Calu3 (cell line): ENCODE results near the gene PGC. TPM values are rescaled to one million over a fixed set of nuclear protein-coding genes. Genes with fewer than 3 reads are reported as not detected.

Experiments used
- BruUV-seq: library from RNA; stranded (reverse); fragments of 400-500 nt; replicated peaks from 2 replicates; lab custom pipeline; 2021; lab: Mats Ljungman, UMichigan
- CTCF ChIA-PET: fragments of 300-600 bp; sonication (Branson Sonifier 250); formaldehyde crosslinking; loops from one replicate; lab custom pipeline; 2022; ENCODE audit warnings: antibody characterized with exemption; lab: Charles Lee
- DNase-seq: peaks from one replicate; pipeline ENCODE4 v3.0.0; 2022
- H3K27ac Mint-ChIP-seq: one replicate; pipeline ENCODE4 v1.8.0; 2022; ENCODE audit warnings: mixed read lengths; ENCODE audit not compliant: unreplicated experiment
- H3K27me3 Mint-ChIP-seq: one replicate; pipeline ENCODE4 v1.8.0; 2022; ENCODE audit warnings: mixed read lengths; ENCODE audit not compliant: unreplicated experiment
- H3K36me3 Mint-ChIP-seq: one replicate; pipeline ENCODE4 v1.8.0; 2022; ENCODE audit warnings: mild to moderate bottlenecking, moderate library complexity, mixed read lengths; ENCODE audit not compliant: insufficient read depth, unreplicated experiment
- H3K4me1 Mint-ChIP-seq: one replicate; pipeline ENCODE4 v1.8.0; 2022; ENCODE audit warnings: mild to moderate bottlenecking, low read depth, mixed read lengths; ENCODE audit not compliant: unreplicated experiment
- H3K4me3 Mint-ChIP-seq: one replicate; pipeline ENCODE4 v1.8.0; 2022; ENCODE audit warnings: mild to moderate bottlenecking, low read depth, moderate library complexity, mixed read lengths; ENCODE audit not compliant: unreplicated experiment
- H3K9me3 Mint-ChIP-seq: one replicate; pipeline ENCODE4 v1.8.0; 2022; ENCODE audit warnings: low read depth, mixed read lengths; ENCODE audit not compliant: unreplicated experiment
- intact Hi-C: fragments of 100-400 bp; cut with micrococcal nuclease; formaldehyde crosslinking; loops from one replicate; pipeline ENCODE4 v1.10.0; 2022; ENCODE audit not compliant: unreplicated experiment
- total RNA-seq: library from RNA; stranded (reverse); gene quantifications from 2 replicates; pipeline ENCODE4 v1.2.3, GENCODE V29; 2022
- TF ChIP-seq, protein P1 (sequence below): fragments of 200-600 bp; IDR thresholded peaks from one replicate; pipeline ENCODE4 v1.8.0; 2022; ENCODE audit warnings: antibody characterized with exemption; ENCODE audit not compliant: unreplicated experiment

PGC gene
- total RNA-seq, 1 experiment from 2014 or later, result not detected

DNA sequence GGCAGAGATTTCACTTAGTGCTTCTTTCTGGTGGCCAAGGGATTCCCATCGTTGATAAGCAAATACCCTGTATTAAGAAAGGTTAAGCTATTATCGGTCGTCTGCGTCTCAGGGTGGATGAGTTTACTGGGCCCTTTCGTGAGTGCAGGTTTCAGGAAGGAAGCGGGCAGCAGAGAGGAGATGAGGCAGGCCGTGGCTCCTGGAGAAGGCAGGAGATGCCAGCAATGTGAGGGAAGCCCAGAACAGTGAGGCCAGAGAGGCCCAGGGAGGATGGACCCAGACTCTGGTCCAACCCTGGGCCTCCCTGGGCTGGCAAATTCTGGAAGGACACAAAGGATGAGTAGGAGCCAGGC, 23.0 kb downstream of the PGC start:
- Mint-ChIP-seq H3K27ac (no peak overlapping the region), H3K9me3 (no peaks in the 10 kb centered on the region), H3K36me3 (peaks cover 5% of the 10 kb centered on the region), H3K4me3 (no peak overlapping the region), H3K27me3 (no peaks in the 10 kb centered on the region), H3K4me1 (peaks cover 14% of the 10 kb centered on the region)
- TF ChIP-seq, protein P1, sequence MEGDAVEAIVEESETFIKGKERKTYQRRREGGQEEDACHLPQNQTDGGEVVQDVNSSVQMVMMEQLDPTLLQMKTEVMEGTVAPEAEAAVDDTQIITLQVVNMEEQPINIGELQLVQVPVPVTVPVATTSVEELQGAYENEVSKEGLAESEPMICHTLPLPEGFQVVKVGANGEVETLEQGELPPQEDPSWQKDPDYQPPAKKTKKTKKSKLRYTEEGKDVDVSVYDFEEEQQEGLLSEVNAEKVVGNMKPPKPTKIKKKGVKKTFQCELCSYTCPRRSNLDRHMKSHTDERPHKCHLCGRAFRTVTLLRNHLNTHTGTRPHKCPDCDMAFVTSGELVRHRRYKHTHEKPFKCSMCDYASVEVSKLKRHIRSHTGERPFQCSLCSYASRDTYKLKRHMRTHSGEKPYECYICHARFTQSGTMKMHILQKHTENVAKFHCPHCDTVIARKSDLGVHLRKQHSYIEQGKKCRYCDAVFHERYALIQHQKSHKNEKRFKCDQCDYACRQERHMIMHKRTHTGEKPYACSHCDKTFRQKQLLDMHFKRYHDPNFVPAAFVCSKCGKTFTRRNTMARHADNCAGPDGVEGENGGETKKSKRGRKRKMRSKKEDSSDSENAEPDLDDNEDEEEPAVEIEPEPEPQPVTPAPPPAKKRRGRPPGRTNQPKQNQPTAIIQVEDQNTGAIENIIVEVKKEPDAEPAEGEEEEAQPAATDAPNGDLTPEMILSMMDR, result no peak
- DNase-seq, result no peak
- no TSS peak for BruUV-seq
- CTCF ChIA-PET, result no interaction called here
- intact Hi-C loops, result no loop called here

- peaks cover 5% of the 10 kb centered on the region for H3K36me3 Mint-ChIP-seq
- H3K27me3 Mint-ChIP-seq, result no peaks in the 10 kb centered on the region
- no peak overlapping the region for H3K27ac Mint-ChIP-seq
- TF ChIP-seq, protein P1, result no peak
- peaks cover 14% of the 10 kb centered on the region for H3K4me1 Mint-ChIP-seq
- no TSS peak for BruUV-seq
- intact Hi-C loops, result no loop called here
- peak overlapping the region; percentile 23 for H3K4me3 Mint-ChIP-seq
- CTCF ChIA-PET, result interaction anchor here (0.6 to 1.1 kb wide), 4 partner anchors 10 to 268 kb away, joined by 3 to 6 read pairs (median 4); no protein-coding TSS in a partner anchor
- H3K9me3 Mint-ChIP-seq, result no peaks in the 10 kb centered on the region
- peak; percentile 84 for DNase-seq
Measured at GRCh38 chr6:41723530-41724227, 23.5 kb downstream of the PGC start.

GRCh38 chr6:41722969-41723529, 24.1 kb downstream of the PGC start:
- no TSS peak for BruUV-seq
- no peak for DNase-seq
- peaks cover 5% of the 10 kb centered on the region for H3K36me3 Mint-ChIP-seq
- TF ChIP-seq, protein P1, result no peak
- no peak overlapping the region for H3K27ac Mint-ChIP-seq
- no peaks in the 10 kb centered on the region for H3K9me3 Mint-ChIP-seq
- H3K4me1 Mint-ChIP-seq, result peaks cover 14% of the 10 kb centered on the region
- H3K4me3 Mint-ChIP-seq, result peak overlapping the region; percentile 23
- no peaks in the 10 kb centered on the region for H3K27me3 Mint-ChIP-seq
- CTCF ChIA-PET, result interaction anchor here (0.6 to 1.1 kb wide), 5 partner anchors 10 to 267 kb away, joined by 3 to 6 read pairs (median 3); no protein-coding TSS in a partner anchor
- intact Hi-C loops, result no loop called here

- intact Hi-C loops, result no loop called here
- H3K4me3 Mint-ChIP-seq, result no peak overlapping the region
- DNase-seq, result no peak
- TF ChIP-seq, protein P1, result no peak
- H3K4me1 Mint-ChIP-seq, result peaks cover 22% of the 10 kb centered on the region
- H3K36me3 Mint-ChIP-seq, result peaks cover 5% of the 10 kb centered on the region
- H3K27ac Mint-ChIP-seq, result no peak overlapping the region
- H3K9me3 Mint-ChIP-seq, result no peaks in the 10 kb centered on the region
- H3K27me3 Mint-ChIP-seq, result no peaks in the 10 kb centered on the region
- CTCF ChIA-PET, result no interaction called here
- no TSS peak for BruUV-seq
Measured at GRCh38 chr6:41721414-41721813, 25.8 kb downstream of the PGC start.
